WI38 (cell line): ENCODE results near the gene HLA-C.
"Not testable (repeated sequence)": the region's sequence is repeated elsewhere in the genome, so short reads cannot be mapped to it uniquely, and the experiment has no call there.

Experiments
- H3K4me3 ChIP-seq: 2 replicates; pipeline ENCODE4 v1.5.1; 2011; ENCODE audit warnings: low read depth, mild to moderate bottlenecking, control low read depth, low read length
- CTCF ChIP-seq: IDR thresholded peaks from 2 replicates; pipeline ENCODE4 v1.5.1; 2012; ENCODE audit warnings: low read depth, mild to moderate bottlenecking, control low read depth, low read length

The HLA-C gene

GRCh38 chr6:31252625-31253024 lies 19.3 kb downstream of the HLA-C start:
- H3K4me3 ChIP-seq: no peak overlapping the region
- no peak for TF ChIP-seq CTCF

- no peak for TF ChIP-seq CTCF
- no peak overlapping the region for H3K4me3 ChIP-seq
Observed at GRCh38 chr6:31251261-31251660, 20.6 kb downstream of the HLA-C start.

GRCh38 chr6:31249184-31249583 lies 22.7 kb downstream of the HLA-C start:
- TF ChIP-seq CTCF: no peak

GRCh38 chr6:31247813-31248212 lies 24.1 kb downstream of the HLA-C start:
- no peak overlapping the region for H3K4me3 ChIP-seq
- no peak for TF ChIP-seq CTCF

More at GRCh38 chr6:31249184-31249583, 22.7 kb downstream of the HLA-C start:
- no peak overlapping the region for H3K4me3 ChIP-seq

GRCh38 chr6:31246051-31246521 lies 25.8 kb downstream of the HLA-C start:
- no peak overlapping the region for H3K4me3 ChIP-seq
- TF ChIP-seq CTCF: no peak

GRCh38 chr6:31243508-31243907 lies 28.4 kb downstream of the HLA-C start:
- TF ChIP-seq CTCF: no peak
- no peak overlapping the region for H3K4me3 ChIP-seq

GRCh38 chr6:31239854-31240253 lies 32.0 kb downstream of the HLA-C start:
- no peak overlapping the region for H3K4me3 ChIP-seq
- no peak for TF ChIP-seq CTCF

- not testable (repeated sequence) for H3K4me3 ChIP-seq
Observed at GRCh38 chr6:31234101-31234500, 37.8 kb downstream of the HLA-C start.
